ENCODE data around the gene CEP295NL. TPM values are rescaled to one million over a fixed set of nuclear protein-coding genes. Genes with fewer than 3 reads are reported as not detected.

Gene CEP295NL
- total RNA-seq, 1 experiment from 2014 or later = 0.66 TPM

- Histone ChIP-seq H2BK5ac (ENCODE audit: insufficient read length, low read length) (no peak overlapping the region), H3K18ac (ENCODE audit: insufficient read length, low read depth, low read length) (no peak overlapping the region), H3T11ph (ENCODE audit: low read length) (no peak overlapping the region), H4K20me1 (ENCODE audit: control insufficient read depth, insufficient read depth, insufficient read length) (no peaks in the 10 kb centered on the region), H2AK5ac (ENCODE audit: insufficient read length, low read length) (no peak overlapping the region), H2BK20ac (ENCODE audit: low read depth, low read length, poor library complexity, severe bottlenecking) (no peak overlapping the region), H3K23ac (ENCODE audit: insufficient read length, low read depth, low read length) (no peak overlapping the region), H3K9me3 (ENCODE audit: control insufficient read depth, low read depth, low read length) (no peaks in the 10 kb centered on the region), H3K4me1 (ENCODE audit: insufficient read depth, low read length) (no peaks in the 10 kb centered on the region), H3K27me3 (ENCODE audit: insufficient read depth, low read length) (no peaks in the 10 kb centered on the region), H2BK12ac (ENCODE audit: insufficient read length, low read depth, low read length) (no peak overlapping the region), H3K56ac (ENCODE audit: insufficient read length, low read depth, low read length) (no peak overlapping the region), H2BK120ac (ENCODE audit: low read depth, low read length, poor library complexity, severe bottlenecking) (no peak overlapping the region), H4K8ac (replicated peaks; ENCODE audit: insufficient read length, low read depth, low read length) (no peak overlapping the region), H3K23me2 (ENCODE audit: insufficient read length, low read depth, low read length, poor library complexity, severe bottlenecking) (peaks cover 4% of the 10 kb centered on the region), H3K14ac (ENCODE audit: insufficient read depth, low read length) (no peak overlapping the region), H3K4me2 (ENCODE audit: insufficient read depth, insufficient read length, low read length) (no peak overlapping the region), H3K79me1 (ENCODE audit: insufficient read depth, low read depth, low read length, poor library complexity, severe bottlenecking) (peaks cover 3% of the 10 kb centered on the region), H4K91ac (ENCODE audit: insufficient read length, low read depth, low read length) (no peak overlapping the region), H4K5ac (ENCODE audit: insufficient read length, low read depth, low read length) (no peak overlapping the region), H3K9ac (ENCODE audit: extremely low read depth, insufficient read length, low read length) (no peak overlapping the region), H3K79me2 (ENCODE audit: insufficient read depth, low read length) (peaks cover 16% of the 10 kb centered on the region; the same call in 1 of the 2 replicates), H3K4ac (ENCODE audit: low read depth, low read length) (no peak overlapping the region), H3K27ac (ENCODE audit: insufficient read length, low read depth, low read length) (no peak overlapping the region), H2AFZ (ENCODE audit: low read length) (no peak overlapping the region), H2BK15ac (ENCODE audit: low read depth, low read length) (no peak overlapping the region)
- H3K27ac Mint-ChIP-seq = no peak overlapping the region; a peak in 1 of 7 replicates
- WGBS (ENCODE audit: extremely low coverage, insufficient read length, low lambda C conversion rate) = no CpG with 5 or more reads among the region's 10 CpGs
- peaks cover 0 to 5% (median 2%) of the 10 kb centered on the region in 3 experiments; a peak in 4 of 7 replicates for H3K36me3 Mint-ChIP-seq (ENCODE audit: insufficient read depth in 1 of 3, low read depth in 3 of 3)
- peak; percentile 81 for TF ChIP-seq CTCF (conservative IDR thresholded peaks at IDR 0.05)
- peaks cover 22% of the 10 kb centered on the region in 2 experiments for H3K4me1 Mint-ChIP-seq
- H3K4me3 Mint-ChIP-seq = peak overlapping the region in 1 of 2 experiments; percentile 26; a peak in 1 of 5 replicates
- H3K9me3 Mint-ChIP-seq = no peaks in the 10 kb centered on the region
- DNase-seq = peak; percentile 85
- peaks cover 2% of the 10 kb centered on the region; the same call in 1 of the 2 replicates for H3K27me3 Mint-ChIP-seq (ENCODE audit: low read depth)
Observed at GRCh38 chr17:78842881-78843565, 60.0 kb downstream of the CEP295NL start.

Measured in H9 (cell line).